HG02885 (cell line): ENCODE data around the gene ANO2.
"Not testable (repeated sequence)": the region's sequence is repeated elsewhere in the genome, so short reads cannot be mapped to it uniquely, and the experiment has no call there.

Experiments
- ATAC-seq: cut with Tn5 transposase; IDR thresholded peaks from one replicate; pipeline ENCODE4 v1.9.1; 2021; ENCODE audit warnings: mild to moderate bottlenecking; ENCODE audit not compliant: unreplicated experiment, poor library complexity

Gene ANO2

DNA sequence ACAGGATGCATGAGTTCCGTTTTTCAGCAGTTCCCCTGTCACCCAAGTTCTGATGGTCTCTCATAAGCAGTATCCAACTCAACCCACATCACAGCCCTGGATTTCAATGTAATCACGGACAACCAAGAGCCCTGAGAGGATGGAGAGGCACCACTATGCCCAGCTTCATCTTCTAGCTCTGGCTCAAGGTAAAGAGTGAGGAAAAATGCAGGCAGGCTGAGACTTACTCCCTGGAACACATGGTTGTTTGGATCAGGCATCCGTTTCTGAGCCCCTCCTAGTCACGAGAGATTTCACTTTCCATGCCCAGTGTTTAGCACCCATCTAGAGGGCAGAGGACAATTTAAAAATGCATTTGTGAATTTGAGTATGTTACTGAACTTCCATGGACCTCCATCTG is 45.0 kb downstream of the ANO2 start:
- ATAC-seq, result no peak

DNA sequence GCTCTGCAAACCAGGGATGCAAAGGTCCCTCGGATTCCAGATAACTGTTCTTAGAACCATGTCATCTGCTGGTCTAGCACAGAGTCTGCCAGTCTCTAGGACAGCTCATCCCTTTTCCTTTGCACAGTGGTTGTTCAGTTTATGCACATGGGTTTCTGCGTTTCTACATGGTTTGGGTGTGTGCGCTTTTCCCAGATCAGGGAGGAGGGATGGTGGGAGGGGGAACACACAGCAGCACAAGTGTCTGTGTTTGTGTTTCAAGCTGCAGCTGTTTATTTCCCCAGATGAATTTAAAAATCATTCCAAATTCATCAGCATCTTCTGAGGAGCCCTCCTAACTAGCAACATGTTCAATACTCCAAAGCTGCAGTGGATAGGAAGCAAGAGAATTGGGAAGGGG is 45.4 kb downstream of the ANO2 start:
- no peak for ATAC-seq

- ATAC-seq, result no peak
Measured at GRCh38 chr12:5898874-5899273, 46.2 kb downstream of the ANO2 start.

DNA sequence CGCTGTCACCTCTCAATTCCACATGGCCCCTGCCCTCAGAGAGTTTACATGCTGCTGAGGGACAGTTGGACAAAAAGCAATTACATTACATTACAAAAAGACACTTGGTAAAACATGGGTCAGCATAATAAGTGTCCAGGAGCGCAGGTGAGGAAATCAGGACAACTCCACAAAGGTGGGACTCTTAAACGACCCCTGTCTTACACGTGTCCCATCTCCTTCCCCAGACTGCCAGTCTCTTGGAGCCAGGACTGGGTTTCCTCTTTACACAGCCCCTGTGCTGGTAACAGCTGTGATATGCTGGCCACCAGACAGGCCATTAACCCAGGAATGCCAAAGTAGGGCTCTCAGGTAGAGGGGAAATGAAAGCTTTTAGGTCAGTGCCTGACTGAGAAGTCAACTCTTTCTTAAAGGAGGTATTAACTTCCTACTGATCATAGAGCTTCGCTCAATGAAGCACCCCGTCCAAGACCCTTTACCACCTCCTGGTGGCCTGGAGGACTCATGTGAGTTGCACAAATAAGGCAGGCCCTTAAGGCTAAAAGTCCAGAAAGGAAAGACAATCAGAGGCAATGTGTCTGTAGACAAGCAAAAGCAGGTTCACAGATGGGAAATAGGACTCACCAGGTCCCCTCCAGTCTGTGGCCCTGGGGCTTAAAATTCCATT is 55.5 kb downstream of the ANO2 start:
- ATAC-seq, result no peak

GRCh38 chr12:5888816-5889315 is 56.2 kb downstream of the ANO2 start:
- no peak for ATAC-seq

DNA sequence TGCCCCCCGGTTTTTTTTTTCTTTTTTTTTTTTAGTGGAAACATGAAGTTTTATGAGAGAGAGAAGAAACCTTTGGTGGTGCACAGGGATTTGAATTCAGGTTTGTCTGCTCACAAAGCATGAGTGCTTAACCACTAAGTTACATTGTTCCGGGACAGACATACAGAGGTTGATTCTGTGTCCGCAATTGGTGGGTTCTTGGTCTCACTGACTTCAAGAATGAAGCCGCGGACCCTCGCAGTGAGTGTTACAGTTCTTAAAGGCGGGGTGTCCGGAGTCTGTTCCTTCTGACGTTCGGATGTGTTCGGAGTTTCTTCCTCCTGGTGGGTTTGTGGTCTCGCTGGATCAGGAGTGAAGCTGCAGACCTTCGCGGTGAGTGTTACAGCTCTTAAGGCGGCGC is 57.2 kb downstream of the ANO2 start:
- not testable (repeated sequence) for ATAC-seq

DNA sequence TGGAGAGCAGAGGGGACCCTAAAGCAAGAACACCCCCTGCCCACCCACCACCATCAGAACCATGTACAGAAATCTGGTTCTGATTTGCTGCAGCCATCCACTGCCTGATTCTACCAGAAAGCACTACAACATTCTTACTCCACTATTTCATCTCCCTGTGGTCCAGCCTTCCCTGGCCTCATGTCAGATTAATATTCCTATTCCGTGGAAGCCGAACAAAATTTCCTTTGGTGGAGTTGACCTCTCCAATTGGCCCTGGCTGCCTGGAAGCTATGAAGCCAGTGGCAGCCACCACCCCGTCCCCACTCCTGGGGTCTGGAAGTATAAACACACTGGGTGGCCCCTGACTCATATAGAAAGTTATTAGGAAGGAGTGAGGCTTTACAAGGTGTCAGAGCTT is 60.2 kb downstream of the ANO2 start:
- ATAC-seq, result no peak

DNA sequence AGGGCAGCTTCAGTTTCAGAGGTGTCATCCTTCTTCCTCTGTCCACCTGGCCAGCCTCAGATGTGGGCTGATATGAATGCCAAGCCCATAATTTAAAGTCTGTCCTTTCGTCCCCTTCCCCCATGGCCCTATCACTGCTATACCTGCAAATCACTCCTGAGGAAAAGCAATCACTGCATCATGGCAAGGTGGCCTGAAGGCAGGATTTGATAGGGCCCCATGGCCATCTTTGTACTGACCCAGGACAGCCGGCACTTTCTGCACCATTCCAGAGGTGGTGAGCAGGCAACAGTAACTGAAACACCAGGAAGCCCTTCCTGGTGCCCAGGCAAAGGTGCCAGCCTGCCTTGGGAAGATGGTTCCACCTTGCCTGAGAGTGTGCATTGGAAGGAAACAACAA is 60.8 kb downstream of the ANO2 start:
- no peak for ATAC-seq

- no peak for ATAC-seq
Measured at GRCh38 chr12:5882511-5883190, 62.4 kb downstream of the ANO2 start.

DNA sequence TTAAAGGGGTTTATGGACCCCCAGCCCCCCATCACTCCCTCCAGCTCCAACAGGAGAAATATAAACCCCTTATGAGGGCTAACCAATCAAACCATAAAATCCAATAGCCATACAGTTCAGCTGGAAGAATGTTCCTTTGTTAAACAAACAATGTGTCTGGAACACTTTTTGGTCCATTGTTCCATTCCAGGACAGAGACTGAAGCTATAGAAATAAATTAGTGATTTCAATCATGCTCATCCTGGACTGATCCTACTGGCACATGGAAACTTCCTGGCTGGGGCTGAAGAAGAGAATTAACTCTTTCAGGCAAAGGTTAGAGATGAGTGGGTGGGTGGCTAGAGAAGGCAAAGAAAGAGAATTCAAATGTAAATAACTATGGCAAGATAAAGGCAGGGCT is 63.4 kb downstream of the ANO2 start:
- no peak for ATAC-seq

DNA sequence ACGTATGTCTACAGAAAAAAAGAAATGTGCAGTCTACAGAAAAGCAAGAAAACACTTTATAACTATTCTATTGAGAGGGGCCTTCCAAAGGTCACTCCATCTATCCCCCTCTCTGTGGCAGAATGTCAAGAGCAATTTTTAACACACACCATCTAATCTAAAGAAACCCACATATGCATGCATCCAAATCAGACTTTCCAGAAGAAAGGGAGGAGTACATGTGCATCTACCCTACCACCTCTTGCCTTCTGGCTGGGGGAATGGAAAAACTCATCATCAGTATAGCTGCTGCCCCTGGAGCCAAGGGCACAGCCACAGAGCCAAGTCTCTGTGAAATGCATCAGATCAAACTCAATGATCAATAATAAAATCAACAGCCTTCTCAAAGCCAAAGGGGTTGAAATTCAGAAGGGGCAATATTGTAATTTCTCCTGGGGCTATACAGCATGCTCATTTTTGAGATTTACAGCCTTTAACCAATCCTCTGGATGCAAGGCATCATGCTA is 63.9 kb downstream of the ANO2 start:
- no peak for ATAC-seq

DNA sequence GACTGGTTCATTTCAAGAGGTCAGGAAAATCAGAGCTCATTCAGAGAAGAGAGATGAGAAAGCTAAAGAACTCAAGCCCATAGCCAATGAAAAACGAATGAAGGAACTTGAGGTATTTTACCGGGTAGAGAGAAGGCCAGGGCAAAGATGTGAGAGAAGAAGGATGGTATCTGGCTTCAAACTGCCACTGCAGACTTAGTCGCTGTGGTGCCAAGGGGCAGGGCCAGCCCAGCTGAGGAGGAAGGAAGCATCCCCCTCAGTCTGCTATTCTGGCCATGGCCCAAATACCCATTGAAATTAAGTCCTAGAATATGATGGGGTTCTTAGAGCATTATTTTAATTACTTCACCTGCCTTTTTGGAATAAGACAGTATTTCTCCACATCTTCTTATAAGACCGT is 69.2 kb downstream of the ANO2 start:
- no peak for ATAC-seq

- ATAC-seq, result no peak
Measured at GRCh38 chr12:5874514-5874913, 70.5 kb downstream of the ANO2 start.

DNA sequence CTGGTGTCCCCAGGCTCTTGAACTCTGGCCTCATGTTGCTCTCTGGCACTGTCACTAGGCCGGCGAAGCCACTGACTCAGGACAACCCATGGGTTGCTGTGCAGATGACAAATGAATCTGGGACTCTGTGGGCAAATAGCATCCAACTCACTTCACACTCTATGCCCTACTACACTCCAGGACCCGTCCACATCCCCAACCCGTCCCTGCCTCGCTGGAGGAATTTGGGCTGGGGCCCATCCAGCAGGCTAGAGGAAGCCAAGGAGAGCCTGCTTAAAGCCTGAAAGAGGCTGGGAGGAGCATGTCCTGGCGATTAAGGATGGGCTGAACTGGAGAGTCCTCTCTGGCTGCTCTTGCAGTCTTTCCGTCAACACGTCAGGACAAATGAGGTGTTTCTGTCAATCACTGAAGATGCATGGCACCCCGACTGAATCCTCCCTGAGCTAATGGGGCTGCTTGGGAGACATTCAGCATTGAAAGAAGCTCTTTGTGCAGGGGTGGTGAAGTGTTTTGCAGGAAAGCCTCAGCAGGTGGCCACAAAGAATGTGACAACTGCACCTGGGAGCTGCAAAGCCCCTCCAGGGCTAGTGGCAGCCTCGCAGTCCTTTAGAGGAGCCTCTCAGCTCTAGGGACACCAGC is 71.7 kb downstream of the ANO2 start:
- no peak for ATAC-seq

DNA sequence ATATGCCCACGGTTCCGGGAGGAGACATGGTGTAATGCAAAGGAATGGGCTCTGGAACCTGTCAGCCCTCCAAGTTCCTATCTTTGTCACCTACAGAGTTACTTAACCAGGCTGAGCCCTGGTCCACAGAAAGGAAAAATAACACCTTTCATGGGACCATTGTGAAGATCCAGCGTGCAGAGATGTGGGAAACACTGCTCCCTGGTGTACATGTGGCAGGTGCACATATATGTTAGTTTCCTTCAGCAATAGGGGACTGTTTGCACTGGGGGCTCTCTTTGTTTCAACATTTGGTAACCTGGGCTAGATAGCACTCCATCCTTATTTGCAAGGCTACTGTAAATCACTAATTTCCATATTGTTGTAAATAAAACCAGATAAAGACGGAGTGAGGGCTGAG is 72.3 kb downstream of the ANO2 start:
- ATAC-seq, result no peak

DNA sequence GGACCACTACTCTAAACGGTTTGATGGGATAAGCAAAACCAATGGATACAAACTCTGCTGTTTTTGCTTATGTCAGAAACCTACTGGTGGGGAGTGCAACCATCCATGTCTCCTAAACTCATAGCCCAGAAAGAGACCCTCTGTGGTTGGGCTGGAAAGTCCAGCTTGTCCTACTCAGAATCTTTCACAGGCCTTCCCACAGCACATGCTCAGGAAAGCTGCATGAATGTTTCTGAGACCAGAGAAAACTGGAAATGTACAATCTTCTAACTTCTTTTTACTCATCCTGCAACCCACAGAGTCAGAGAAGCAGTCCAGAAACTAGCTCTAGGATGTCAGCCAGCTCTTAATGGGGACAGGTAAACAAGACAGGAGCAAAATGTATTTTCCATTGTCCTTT is 73.3 kb downstream of the ANO2 start:
- ATAC-seq, result no peak

GRCh38 chr12:5870183-5870582 is 74.9 kb downstream of the ANO2 start:
- ATAC-seq, result no peak

DNA sequence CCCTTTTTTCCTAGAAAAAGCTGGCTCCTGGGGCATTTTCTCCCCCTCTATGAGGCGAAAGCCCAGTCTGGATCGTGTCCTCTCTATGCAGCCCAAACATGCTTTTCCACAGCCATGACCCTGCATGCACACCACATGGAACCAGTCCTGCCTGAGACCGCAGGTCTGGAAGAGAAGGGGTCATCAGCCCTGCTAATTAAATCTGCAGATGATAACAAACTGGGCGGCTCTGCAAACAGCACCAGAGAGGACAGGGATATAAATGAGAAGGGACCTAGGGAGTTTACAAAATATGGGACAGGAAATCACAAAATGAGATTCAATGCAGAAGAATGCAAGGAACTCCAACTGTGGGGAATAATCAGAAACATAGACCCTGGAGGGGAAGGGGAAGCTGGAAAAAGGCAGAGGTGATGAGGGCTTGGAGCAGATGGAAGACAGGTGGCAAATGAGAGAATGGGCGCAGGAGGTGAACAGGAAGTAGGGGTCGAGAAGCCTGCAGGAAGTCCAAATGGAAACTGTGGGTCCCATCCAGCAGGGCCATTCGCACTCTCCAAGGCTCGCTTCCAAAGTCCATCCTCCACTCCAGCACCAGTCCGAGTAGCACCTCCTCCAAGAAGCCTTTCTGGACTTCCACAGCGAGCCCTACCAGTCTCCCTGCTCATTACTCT is 76.3 kb downstream of the ANO2 start:
- no peak for ATAC-seq

DNA sequence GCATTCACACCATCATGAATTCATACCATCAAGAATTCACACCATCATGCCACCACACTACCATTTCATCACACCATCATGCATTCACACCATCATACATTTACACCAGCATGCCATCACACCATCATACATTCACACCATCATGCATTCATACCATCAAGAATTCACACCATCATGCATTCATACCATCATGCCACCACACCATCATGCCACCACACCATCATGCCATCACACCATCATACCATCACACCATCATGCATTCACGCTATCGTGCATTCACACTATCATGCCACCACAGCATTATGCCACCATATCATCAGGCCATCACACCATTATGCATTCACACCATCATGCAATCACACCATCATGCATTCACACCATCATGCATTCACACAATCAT is 79.7 kb downstream of the ANO2 start:
- no peak for ATAC-seq

GRCh38 chr12:5864972-5865371 is 80.1 kb downstream of the ANO2 start:
- ATAC-seq, result no peak

DNA sequence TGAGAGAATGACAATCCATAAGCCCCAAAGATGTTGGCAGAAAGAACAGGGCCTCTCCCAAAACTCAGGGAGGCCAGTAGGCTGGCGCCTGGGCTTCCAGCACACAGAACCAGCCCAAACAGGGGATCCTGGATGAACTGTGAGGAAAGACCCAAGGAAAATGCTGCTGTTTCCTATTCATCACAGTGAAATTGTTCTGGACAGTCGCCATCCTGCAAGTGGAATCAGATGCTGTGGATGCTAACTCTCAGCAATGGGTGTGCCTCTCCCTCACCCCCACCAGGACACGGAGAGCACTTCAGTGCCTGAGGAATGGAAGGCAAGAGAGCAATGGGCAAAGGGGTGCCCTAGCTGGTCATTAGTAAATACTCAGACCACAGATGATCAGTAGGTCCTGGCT is 80.8 kb downstream of the ANO2 start:
- no peak for ATAC-seq
